ENCODE data around the gene INSL3.

DNA sequence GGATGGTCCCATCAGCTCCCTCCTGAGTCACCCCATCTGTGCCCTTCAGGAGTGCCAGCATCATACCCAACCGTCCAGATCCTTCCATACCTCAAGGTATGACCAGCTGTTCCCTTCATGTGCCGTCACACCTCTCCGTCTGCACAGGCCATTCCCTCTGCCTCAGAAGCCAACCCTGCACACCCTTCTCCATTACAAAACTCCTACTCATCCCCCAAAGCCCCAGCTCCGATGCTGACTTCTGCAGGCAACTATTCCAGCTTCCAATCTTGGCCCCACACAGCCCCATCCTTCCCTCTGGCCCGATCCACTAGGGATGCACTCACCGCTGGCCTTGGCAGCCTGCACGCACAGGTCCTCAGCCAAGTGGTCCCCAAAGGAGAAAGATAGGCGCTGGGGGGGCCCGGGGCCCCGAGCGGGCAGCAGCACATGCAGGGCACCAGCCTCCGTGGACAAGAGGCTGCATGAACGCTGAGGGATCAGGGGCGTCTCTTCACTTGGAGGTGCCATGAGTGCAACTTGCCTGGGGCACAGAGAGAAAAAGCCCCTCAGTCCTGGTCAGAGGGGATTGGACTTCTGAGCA lies 22.7 kb upstream of the INSL3 start:
- TF ChIP-seq, protein P1, sequence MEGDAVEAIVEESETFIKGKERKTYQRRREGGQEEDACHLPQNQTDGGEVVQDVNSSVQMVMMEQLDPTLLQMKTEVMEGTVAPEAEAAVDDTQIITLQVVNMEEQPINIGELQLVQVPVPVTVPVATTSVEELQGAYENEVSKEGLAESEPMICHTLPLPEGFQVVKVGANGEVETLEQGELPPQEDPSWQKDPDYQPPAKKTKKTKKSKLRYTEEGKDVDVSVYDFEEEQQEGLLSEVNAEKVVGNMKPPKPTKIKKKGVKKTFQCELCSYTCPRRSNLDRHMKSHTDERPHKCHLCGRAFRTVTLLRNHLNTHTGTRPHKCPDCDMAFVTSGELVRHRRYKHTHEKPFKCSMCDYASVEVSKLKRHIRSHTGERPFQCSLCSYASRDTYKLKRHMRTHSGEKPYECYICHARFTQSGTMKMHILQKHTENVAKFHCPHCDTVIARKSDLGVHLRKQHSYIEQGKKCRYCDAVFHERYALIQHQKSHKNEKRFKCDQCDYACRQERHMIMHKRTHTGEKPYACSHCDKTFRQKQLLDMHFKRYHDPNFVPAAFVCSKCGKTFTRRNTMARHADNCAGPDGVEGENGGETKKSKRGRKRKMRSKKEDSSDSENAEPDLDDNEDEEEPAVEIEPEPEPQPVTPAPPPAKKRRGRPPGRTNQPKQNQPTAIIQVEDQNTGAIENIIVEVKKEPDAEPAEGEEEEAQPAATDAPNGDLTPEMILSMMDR (IDR thresholded peaks at IDR 0.05; ENCODE audit: low read depth, low read length, poor library complexity, severe bottlenecking), result no peak
- no peak for TF ChIP-seq EZH2phosphoT487 (IDR thresholded peaks at IDR 0.05; ENCODE audit: borderline replicate concordance, low read length)
